GM19328 (cell line): ENCODE measurements around the gene PTBP3.

Experiments
- ATAC-seq: cut with Tn5 transposase; IDR thresholded peaks from one replicate; pipeline ENCODE4 v1.9.1; 2021; ENCODE audit warnings: mild to moderate bottlenecking, moderate library complexity; ENCODE audit not compliant: unreplicated experiment

The PTBP3 gene

GRCh38 chr9:112174222-112174964 lies 159.0 kb downstream of the PTBP3 start:
- ATAC-seq, result peak; percentile 85

- ATAC-seq, result no peak
Observed at GRCh38 chr9:112173489-112174221, 159.8 kb downstream of the PTBP3 start.

- ATAC-seq, result no peak
Observed at GRCh38 chr9:112170968-112171367, 162.5 kb downstream of the PTBP3 start.

- ATAC-seq, result no peak
Observed at GRCh38 chr9:112170235-112170634, 163.2 kb downstream of the PTBP3 start.

- ATAC-seq, result no peak
Observed at GRCh38 chr9:112169368-112169767, 164.1 kb downstream of the PTBP3 start.

GRCh38 chr9:112168197-112168596 lies 165.2 kb downstream of the PTBP3 start:
- no peak for ATAC-seq
